HG03469 (cell line): ENCODE data around the gene PABPN1L.

Experiments used
- ATAC-seq: cut with Tn5 transposase; IDR thresholded peaks from one replicate; pipeline ENCODE4 v1.9.1; 2021; ENCODE audit warnings: mild to moderate bottlenecking, moderate library complexity, moderate number of reproducible peaks; ENCODE audit not compliant: unreplicated experiment

The PABPN1L gene

DNA sequence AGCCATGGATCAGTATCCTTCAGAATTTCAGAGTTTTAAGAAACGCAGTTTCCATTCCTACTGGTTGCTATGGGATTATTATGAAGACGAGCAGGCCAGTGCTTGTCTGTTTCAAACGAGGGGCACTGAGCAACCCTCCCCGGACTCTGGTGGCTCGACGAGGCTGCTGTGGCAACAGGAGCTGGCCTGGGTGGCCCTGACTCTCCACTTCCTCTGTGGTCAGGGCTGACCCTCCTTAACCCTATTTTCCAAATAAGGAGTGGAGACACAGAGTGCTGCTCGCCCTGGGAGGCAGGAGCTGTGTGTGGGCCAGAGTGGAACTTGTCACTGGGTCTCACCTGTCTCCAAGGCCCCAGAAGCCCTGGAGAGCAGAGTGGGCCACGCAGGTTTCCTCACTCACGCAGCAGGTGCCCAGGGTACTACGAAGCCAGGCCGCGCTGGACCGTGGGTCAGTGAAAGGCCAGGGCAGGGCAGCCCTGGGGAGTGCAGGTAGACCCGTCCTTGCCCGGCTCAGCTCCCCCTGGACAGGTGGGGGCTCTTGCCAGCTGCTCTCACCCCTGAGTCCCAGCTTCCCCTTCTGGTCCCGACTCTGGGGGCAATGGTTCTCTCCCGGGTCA lies 13.0 kb downstream of the PABPN1L start:
- ATAC-seq, result no peak

DNA sequence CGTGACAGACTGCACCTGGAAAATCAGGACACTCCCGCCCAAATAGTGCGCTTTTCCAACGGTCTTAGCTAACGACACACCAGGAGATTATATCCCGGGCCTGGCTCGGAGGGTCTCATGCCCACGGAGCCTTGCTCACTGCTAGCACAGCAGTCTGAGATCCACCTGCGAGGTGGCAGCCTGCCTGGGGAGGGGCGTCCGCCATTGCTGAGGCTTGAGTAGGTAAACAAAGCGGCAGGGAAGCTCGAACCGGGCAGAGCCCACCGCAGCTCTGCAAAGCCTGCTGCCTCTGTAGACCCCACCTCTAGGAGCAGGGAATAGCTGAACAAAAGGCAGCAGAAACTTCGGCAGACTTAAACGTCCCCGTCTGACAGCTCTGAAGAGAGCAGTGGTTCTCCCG lies 14.8 kb downstream of the PABPN1L start:
- no peak for ATAC-seq

DNA sequence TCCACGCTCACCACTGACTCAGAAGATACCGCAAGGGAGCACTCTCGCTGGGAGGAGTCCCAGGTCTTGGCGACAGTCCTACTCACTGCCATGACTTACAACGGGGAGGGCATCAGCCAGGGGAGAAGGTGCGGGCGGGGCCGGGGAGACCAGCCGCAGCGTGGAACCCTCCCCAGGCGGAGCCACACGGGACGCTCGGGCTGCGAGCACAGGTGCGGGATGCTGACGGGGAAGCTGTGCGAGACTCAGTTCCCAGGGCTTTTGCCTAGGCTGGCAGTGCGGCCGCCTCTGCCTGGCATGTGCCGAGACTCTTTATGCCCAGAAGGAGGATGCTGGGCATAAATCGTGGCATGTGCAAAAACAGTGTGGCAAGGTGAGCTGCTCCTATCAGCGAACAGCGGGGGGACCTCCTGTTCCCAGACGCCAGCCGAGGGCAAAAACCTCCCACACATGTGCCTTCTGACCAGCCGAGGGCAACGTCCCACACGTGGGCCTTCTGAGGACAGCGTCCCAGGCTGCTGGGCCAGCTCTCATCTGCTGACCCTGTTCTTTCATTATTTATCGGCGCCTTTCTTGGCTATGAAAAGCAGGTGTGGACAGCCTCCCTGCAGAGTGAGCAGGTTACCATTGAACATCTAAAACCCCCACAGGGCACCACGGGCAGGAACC lies 15.8 kb downstream of the PABPN1L start:
- no peak for ATAC-seq

DNA sequence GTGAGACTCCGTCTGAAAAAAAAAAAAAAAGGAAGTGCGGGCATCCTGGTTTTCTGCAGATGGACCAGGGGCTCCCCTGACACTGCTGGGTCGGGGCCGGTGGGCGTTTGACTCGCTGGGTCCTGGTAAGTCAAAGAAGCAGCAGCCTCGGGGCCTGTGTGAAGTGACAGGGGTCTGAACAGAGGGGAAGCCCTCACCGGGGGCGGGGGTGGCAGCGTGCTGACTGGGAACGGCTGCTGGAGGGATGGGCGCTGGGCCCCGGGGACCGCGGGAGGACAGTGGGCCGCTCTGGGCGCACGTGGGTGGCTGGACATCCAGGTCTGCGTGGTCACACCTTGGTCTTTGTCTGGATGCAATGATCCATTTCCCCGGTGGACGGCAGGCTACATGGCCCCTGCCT lies 17.9 kb downstream of the PABPN1L start:
- ATAC-seq, result no peak

DNA sequence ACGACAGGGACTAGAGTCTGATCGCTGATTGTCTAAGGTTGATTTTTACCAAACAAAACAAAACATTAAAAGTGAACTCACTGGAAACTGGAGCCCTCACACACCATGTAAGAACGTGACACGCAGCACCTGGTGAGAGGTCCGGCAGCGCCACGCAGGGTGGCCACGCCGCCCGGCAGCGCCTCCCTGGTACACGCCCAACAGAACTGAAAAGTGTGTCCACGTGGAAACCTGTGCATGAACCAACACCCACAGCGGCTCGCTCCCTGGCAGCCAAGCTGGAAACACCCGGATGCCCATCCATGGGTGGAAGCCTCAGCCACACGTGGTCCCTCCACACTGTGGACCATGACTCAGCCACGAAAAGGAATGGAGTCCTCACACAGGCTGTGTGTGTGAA lies 18.8 kb downstream of the PABPN1L start:
- ATAC-seq, result no peak

DNA sequence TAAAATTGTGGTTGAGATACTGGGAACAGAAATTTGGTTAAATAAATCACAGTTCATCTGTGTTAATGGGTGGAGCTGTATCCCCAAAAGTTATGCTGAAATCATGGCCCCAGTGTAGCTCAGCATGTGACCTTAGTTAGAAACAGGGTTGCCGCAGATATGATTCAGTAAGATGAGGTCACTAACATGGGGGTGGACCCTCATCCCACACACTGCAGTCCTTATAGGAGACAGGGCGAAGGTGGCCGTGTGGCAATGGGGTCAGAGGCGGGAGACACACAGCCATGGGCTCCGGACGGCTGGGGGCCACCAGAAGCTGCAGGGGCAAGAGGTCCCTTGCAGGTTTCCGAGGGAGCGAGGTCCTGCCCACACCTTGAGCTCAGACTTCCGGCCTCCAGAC lies 20.4 kb downstream of the PABPN1L start:
- ATAC-seq, result no peak

DNA sequence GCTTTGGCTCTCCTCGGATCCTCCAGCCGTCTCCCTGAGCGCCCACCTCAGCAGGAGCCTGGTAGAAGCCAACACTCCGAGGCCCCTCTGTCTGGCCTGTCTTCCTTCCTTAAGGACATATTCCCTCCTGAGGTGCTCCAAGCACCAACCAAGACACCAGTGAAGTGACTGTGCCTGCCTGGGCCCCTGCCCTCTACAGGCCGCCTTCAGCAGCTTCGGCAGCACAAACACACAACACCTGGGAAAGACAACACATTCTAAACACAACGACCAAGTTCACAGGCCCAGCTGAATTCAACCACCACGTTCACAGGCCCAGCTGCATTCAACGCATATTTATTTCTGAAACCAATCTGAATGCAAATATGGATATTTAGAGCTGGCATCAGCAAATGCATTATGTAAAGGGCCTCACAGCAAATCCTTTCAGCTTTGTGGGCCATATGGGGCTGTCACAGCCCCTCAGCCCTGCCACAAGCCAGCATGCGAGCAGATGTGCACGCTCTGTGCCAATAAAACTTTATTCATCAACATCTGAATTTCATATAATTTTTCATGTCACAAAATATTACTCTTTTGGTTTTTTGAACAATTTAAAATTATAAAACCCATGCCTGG lies 21.9 kb downstream of the PABPN1L start:
- ATAC-seq, result no peak

DNA sequence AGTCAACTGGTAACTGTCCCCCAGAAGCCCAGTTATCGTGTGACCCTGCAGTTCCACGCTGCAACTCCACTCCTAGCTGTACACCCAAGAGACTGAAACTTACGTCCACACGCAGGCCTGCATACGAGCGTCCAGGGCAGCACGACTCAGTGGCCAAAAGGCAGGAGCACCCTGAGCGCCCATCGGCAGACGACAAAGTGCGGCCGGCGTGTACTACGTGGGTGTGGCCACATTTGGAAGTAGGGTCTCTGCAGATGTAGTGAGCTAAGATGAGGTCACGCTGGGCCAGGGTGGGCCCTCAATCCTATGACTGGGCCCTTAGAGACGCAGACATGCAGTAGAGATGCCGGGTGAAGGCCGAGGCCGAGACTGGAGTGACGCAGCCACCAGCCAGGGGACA lies 23.2 kb downstream of the PABPN1L start:
- ATAC-seq, result no peak

DNA sequence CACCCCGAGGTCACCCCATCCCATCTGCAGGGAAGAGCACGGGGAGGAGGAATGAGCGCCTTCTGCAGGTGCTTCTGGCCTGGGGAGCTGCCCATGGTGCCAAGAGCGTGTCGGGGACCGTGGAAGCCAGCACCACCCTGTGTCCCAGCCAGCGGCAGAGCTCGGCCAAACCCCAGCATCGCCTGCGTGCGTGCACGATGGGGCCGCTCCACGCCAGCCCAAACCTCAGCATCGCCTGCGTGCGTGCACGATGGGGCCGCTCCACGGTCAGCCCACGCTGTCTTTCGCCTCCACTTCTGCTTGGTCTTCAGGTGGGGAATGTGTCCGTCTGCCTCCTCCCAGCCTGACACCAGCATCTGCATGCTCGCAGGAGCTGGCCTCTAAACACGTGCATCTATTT lies 23.7 kb downstream of the PABPN1L start:
- ATAC-seq, result no peak

DNA sequence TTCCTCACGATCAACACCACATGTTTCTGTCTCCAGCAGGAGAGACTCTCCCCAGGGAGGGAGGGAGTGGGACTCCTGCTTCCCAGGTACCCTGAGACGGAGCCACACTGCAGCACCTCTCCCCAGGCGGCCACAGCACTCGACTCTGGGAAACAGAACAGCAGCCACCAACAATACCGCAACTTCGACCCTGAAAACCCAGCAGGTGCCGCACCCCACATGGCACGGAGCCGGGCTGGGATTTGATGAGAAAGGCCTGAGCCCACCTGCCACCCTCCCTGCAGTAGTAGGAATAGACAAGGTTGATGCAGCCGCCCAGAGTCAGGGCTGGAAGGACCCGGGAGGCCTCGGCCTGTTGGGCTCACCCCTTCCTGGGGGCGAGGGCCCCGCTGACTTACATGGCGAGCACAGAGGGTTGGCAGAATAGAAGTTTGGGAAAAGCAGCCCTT lies 24.1 kb downstream of the PABPN1L start:
- ATAC-seq, result no peak

DNA sequence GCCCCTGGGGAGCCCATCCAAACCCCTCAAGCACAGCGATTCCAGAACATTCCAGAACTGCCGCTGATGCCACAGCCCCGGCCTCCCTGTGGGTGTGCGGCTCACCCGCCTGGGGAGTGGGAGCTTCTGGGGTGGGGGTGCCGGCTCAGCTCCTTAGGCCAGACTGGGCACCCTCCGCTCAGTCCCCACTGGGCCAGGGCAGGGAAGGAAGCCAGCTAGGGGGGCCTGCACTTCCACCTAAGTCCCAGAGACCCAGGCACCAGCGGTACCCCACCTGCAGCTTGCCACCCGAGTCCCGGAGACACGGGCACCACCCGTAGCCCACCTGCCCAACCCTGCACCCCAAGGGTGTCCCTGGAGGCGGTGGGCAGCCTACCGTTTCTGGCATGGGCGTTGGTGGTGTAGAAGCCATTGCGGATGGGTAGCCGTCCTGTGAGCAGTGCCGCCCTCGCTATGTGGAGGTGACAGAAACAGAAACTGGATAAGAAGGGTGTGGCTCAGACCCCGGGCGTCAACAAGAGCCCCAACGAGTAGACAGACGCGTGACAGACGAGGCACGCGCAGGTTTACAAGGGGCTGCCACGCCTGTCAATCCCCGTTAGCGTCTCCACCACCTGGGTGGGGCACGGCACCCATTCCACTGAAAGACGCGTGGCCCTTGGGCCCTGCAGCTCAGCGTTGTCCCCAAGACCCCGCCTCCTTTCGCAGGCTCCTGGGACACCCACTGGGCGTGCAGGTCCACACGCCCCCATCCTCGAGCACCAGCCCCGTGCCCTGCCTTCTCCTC lies 24.7 kb downstream of the PABPN1L start:
- no peak for ATAC-seq

DNA sequence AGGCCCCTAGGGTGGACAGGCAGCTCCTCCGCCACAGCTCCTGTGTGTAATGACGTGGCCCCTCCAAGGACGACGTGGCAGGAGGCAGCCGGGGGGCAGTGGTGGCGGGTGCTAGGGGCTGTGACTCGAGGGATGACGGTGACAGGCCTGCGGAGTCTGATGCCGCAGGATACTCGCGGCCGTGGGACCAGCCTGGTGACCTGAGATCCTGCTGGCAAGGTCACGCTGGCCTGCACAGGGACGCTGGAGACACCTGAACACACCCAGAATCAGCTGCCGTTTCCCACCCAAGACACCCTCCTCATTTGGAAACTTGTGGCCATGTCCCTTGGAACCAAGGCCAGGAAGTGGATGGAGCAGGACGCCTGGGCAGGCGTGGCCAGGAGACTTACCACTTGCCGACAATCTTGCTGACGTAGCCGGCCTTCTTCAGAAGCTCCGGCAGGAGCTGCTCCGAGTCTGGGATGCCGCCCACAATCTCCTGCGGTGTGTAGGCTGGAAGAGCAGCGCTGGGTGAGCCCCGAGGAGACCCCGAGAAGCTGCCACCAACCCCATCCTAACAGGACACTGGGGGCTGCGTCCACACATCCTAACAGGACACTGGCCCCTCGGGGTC lies 25.8 kb downstream of the PABPN1L start:
- no peak for ATAC-seq

DNA sequence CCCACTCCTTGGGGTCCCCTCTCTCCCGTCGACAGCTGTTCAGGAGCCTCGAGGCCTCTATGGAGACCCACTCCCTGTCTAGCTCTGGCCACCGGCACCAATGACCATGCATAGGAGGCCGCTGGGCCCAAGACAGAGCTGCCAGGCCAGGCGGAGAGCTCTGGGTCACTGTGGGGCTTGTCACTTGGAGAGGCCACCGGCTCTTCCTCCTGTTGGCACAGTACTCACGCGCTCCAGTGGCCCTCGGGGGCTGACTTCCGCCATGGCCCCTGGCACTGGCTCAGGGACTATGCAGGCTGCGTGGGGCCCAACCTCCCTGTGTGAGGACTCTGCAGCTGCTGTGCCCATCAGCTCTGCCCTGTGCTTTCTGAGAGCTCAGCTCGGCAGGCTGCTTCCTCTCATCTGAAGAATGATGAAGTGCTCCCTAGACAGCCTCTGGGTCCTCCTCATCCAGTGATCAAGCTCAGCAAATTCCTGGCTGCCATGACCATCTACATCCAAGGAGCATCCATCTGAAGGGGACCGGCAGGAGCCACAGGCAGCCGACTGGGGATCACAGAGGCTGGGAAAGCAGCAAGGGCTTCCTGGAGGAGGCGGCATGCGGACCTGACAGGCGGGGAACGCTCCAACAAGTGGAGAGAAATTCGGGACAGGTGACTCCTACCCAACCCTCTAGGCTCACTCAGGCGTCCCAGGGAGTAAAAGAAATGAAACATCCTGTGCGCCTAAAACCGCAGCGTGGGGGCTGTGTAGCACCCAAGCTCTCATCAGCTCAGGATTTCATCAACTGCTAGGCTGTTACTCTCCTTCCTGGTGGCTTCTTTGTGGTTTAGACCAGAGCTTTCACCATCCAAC lies 26.5 kb downstream of the PABPN1L start:
- ATAC-seq, result no peak

DNA sequence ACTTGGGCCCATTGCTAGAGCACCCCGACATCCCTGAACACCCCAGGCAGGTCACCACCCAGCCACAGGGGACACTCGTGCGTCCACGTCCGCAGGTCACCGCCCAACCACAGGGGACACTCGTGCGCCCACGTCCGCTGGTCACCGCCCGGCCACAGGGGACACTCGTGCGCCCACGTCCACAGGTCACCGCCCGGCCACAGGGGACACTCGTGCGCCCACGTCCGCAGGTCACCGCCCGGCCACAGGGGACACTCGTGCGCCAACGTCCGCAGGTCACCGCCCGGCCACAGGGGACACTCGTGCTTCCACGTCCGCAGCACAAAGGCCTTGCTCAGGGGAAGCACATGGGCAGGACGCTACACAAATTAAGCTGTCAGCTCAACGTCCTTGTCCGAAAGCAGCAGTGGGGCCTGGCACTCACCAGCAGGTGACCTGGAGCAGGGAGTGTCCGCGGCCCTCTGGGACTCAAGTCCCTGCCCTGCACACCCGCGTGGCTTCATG lies 27.4 kb downstream of the PABPN1L start:
- ATAC-seq, result no peak

DNA sequence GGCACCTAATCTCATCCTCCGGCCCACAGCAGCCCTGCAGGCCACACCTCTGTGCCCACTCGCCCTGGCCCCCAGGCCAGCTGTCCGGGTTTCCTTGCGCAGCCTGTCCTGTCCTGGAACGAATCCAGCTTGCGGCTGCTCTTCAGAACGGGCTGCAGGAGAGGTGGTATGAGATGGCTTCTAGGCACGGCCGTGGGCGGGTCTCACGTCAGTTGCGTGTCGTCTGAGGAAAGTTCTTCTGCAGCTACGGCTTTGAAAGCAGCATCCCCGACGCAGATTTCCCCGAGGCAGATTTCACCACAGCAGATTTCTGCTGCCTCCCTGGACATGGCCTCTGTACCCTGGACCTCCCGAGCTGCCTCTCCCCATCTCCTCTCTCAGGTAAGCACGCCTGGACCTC lies 27.9 kb downstream of the PABPN1L start:
- no peak for ATAC-seq

DNA sequence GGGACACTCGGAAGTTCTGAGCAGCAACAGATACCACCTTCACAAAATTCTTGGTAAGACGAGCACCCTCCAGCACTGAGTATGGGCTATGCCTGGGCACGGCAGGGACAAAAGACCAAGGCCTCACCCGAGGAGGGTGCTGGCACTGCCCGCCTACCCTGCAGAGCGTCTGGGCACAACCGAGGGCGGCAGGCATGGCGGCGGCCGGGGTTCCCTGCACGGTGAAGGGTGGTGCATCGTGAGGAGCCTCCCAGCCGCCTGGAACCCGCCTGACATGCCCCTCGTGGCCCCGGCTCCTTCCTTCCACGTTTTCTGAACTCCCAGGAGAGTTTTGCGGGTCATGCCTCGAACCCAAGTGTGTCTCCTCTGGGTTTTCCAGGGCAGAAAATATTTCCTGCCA lies 28.7 kb downstream of the PABPN1L start:
- ATAC-seq, result no peak

DNA sequence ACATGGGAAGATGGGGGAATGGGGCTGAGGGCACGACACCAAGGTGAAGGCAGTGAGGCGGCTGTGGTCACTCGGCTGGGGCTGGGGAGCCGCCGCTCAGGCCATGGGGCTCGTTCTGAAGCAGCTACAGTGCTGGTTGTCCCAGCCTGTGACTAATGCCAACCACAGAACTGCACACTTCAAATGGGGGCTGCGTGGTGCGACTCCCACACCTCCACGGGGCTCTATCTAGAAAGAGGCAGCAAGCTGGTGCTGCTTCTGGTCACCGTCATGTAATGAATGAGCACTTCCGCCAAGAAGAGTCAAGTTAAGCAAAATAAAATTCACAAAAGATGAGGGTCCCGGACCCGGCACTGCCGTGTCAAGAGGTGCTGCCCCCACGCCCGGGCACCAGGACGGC lies 29.7 kb downstream of the PABPN1L start:
- no peak for ATAC-seq

DNA sequence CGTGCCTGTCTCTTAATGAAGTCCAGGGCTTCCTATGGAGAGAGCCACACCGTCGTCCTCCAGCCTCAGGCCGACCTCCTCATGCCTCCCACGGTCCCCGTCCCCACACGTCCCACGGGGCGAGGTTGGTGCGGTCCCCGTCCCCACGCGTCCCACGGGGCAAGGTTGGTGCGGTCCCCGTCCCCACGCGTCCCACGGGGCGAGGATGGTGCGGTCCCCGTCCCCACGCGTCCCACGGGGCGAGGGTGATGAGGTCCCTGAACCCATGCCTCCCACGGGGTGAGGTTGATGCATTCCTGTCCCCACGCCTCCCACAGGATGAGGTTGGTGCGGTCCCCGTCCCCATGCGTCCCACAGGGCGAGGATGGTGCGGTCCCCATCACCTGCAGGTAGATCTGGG lies 30.6 kb downstream of the PABPN1L start:
- ATAC-seq, result no peak

DNA sequence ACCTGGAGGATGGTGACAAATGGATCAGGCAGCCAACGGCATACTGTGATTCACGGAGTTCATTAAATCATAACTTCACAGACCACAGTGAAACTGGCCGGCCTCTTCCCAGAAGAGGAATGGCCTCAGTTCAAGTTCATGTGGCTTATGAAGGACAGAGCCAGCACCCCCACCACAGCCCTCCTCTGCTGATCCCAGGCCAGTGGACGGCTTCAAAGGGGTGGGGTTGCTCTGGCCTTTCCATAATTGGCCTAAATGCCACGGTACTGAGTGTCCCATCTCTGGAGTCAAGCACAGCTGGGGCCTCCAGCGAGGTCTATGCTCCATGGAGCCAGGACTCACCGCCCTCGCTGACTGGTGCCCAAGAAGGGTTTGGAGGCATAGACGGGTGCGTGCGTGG lies 31.1 kb downstream of the PABPN1L start:
- ATAC-seq, result no peak

DNA sequence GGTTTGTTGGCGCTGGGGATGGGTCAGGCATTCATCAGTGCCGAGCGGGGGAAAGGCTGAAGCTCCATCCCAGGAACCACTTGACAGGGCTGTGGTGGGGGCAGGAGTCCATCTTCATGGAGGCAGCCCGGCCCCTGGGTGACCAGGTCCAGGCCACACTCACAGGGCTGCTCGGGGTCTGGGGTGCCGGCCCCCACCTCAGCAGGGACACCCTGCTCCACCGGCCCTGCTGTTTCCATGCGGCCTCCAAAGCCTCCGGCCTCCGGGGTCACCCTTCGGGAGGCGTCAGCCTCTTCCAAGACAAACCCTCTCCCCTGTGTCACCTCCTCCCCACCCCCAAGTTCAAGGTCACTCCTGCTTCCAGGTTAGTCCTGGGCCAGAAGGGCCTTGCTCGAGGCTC lies 31.8 kb downstream of the PABPN1L start:
- no peak for ATAC-seq
